Panc1 (cell line): ENCODE measurements around the gene PRLR. TPM values are rescaled to one million over a fixed set of nuclear protein-coding genes. Genes with fewer than 3 reads are reported as not detected.

ENCODE experiments used
- ATAC-seq: fragments of 200-7000 bp; cut with Tn5 transposase; 2 replicates; pipeline ENCODE4 v1.9.1; 2020; ENCODE audit warnings: mild to moderate bottlenecking, moderate library complexity
- BruUV-seq: library from RNA; stranded (reverse); fragments of 400-500 nt; replicated peaks from 2 replicates; lab custom pipeline; 2021; lab: Mats Ljungman, UMichigan
- CTCF ChIA-PET: fragments of 300-600 bp; sonication (Branson Sonifier 250); formaldehyde crosslinking; loops from one replicate; lab custom pipeline; 2022; ENCODE audit warnings: antibody characterized with exemption; lab: Charles Lee
- POLR2A ChIA-PET: fragments of 300-600 bp; sonication (Branson Sonifier 250); formaldehyde crosslinking; loops from one replicate; lab custom pipeline; 2022; ENCODE audit warnings: antibody characterized with exemption; lab: Charles Lee
- DNase-seq: peaks from one replicate; pipeline ENCODE4 v3.0.0-alpha.2; 2010; ENCODE audit warnings: low read depth, low spot score
- H3K27ac ChIP-seq: 2 replicates; pipeline ENCODE4 v1.5.1; 2011; ENCODE audit warnings: mild to moderate bottlenecking, low read length, inconsistent platforms
- H3K27me3 ChIP-seq: fragments of 200-500 bp; sonication (Bioruptor generic); 2 replicates; pipeline ENCODE4 v1.6.0; 2014; ENCODE audit warnings: low read length, inconsistent platforms; ENCODE audit not compliant: control insufficient read depth, insufficient read depth
- H3K36me3 ChIP-seq: fragments of 200-500 bp; sonication (Bioruptor generic); 2 replicates; pipeline ENCODE4 v1.5.1; 2014; ENCODE audit warnings: inconsistent platforms, mild to moderate bottlenecking, low read length, moderate library complexity; ENCODE audit not compliant: control insufficient read depth, insufficient read depth
- H3K4me1 ChIP-seq: 2 replicates; pipeline ENCODE4 v1.5.1; 2011; ENCODE audit warnings: inconsistent platforms, mild to moderate bottlenecking, low read length, moderate library complexity; ENCODE audit not compliant: control insufficient read depth, insufficient read depth
- H3K4me3 ChIP-seq, 2 experiments: 2 replicates each; pipeline ENCODE4 v1.5.1; 2011 to 2012; ENCODE audit warnings: low read depth in 2 of 2, low read length in 2 of 2, mild to moderate bottlenecking in 2 of 2, inconsistent platforms in 1 of 2, moderate library complexity in 1 of 2
- H3K9me3 ChIP-seq: fragments of 200-500 bp; sonication (Bioruptor generic); 2 replicates; pipeline ENCODE4 v1.5.1; 2014; ENCODE audit warnings: low read depth, mild to moderate bottlenecking, inconsistent platforms, low read length, moderate library complexity; ENCODE audit not compliant: control insufficient read depth, insufficient read depth
- CTCF ChIP-seq: fragments of 450-650 bp; IDR thresholded peaks from 2 replicates; pipeline ENCODE4 v1.5.1; 2017; ENCODE audit warnings: mild to moderate bottlenecking
- POLR2AphosphoS5 ChIP-seq: IDR thresholded peaks from 2 replicates; pipeline ENCODE4 v1.6.1; 2012; ENCODE audit warnings: mild to moderate bottlenecking, low read depth, low read length, moderate library complexity
- REST ChIP-seq, 2 experiments: IDR thresholded peaks; 2 replicates each; pipeline ENCODE4 v1.6.1; 2011 to 2012; ENCODE audit warnings: low read depth in 2 of 2, control low read depth in 1 of 2, low read length in 1 of 2, mild to moderate bottlenecking in 1 of 2, moderate library complexity in 1 of 2; ENCODE audit not compliant: insufficient read depth in 1 of 2
- SIN3A ChIP-seq: IDR thresholded peaks from 2 replicates; pipeline ENCODE4 v1.6.1; 2012; ENCODE audit warnings: low read depth, mild to moderate bottlenecking, low read length, moderate library complexity, borderline replicate concordance; ENCODE audit not compliant: insufficient read depth
- TCF7L2 ChIP-seq: IDR thresholded peaks from 2 replicates; pipeline ENCODE4 v1.6.1; 2011; ENCODE audit warnings: mild to moderate bottlenecking, low read depth, low read length, inconsistent platforms
- in situ Hi-C: cut with HindIII; loops from 2 replicates; pipeline ENCODE4 v1.10.0; 2016; ENCODE audit warnings: low sequenced_read_pairs, low pct_unique_long_range_greater_than_20kb
- intact Hi-C: fragments of 100-400 bp; cut with micrococcal nuclease; formaldehyde crosslinking; loops from one replicate; pipeline ENCODE4 v1.10.0; 2022; ENCODE audit not compliant: unreplicated experiment
- total RNA-seq: library from RNA; stranded (reverse); gene quantifications from one replicate; pipeline ENCODE4 v1.2.1, GENCODE V29; 2021; ENCODE audit not compliant: unreplicated experiment

PRLR gene
- total RNA-seq, 1 experiment from 2014 or later: 0.46 TPM

- no TSS peak for BruUV-seq
- CTCF ChIA-PET: no interaction called here
- Histone ChIP-seq H3K4me1 (no peaks in the 10 kb centered on the region), H3K9me3 (no peaks in the 10 kb centered on the region), H3K27ac (no peak overlapping the region), H3K36me3 (no peaks in the 10 kb centered on the region), H3K4me3 (no peak overlapping the region), H3K27me3 (no peaks in the 10 kb centered on the region)
- DNase-seq: no peak
- intact Hi-C loops (no loop called here), in situ Hi-C loops (no loop called here)
- TF ChIP-seq REST (IDR thresholded peaks at IDR 0.05; ENCODE audit: insufficient read depth in 1 of 2, low read depth in 2 of 2, low read length in 1 of 2): no peak
- TF ChIP-seq SIN3A: no peak
- TF ChIP-seq TCF7L2: no peak
- no peak for TF ChIP-seq POLR2AphosphoS5
- TF ChIP-seq CTCF: no peak
- ATAC-seq: no peak
- POLR2A ChIA-PET: no interaction called here
Observed at GRCh38 chr5:35253582-35253981, 23.3 kb upstream of the PRLR start.

GRCh38 chr5:35252963-35253362, 22.7 kb upstream of the PRLR start:
- in situ Hi-C loops: no loop called here

More at GRCh38 chr5:35252963-35253362, 22.7 kb upstream of the PRLR start:
- CTCF ChIA-PET: no interaction called here
- no TSS peak for BruUV-seq
- no peak for TF ChIP-seq POLR2AphosphoS5
- no peak for TF ChIP-seq TCF7L2
- TF ChIP-seq SIN3A: no peak
- no peak for TF ChIP-seq REST (IDR thresholded peaks at IDR 0.05; ENCODE audit: insufficient read depth in 1 of 2, low read depth in 2 of 2, low read length in 1 of 2)
- TF ChIP-seq CTCF: no peak
- H3K27me3 ChIP-seq: no peaks in the 10 kb centered on the region
- no peak overlapping the region for H3K27ac ChIP-seq
- POLR2A ChIA-PET: no interaction called here
- no peaks in the 10 kb centered on the region for H3K36me3 ChIP-seq
- no peak overlapping the region for H3K4me3 ChIP-seq
- DNase-seq (no peak), ATAC-seq (no peak)
- intact Hi-C loops: no loop called here
- no peaks in the 10 kb centered on the region for H3K4me1 ChIP-seq
- H3K9me3 ChIP-seq: no peaks in the 10 kb centered on the region
